ENCODE data around the gene PRKN.

- TF ChIP-seq GATA2 (IDR thresholded peaks at IDR 0.05; ENCODE audit: low read depth, low read length) (no peak), GATA3 (IDR thresholded peaks at IDR 0.05; ENCODE audit: low read depth, low read length) (no peak)
Observed at GRCh38 chr6:162711376-162711775, 16.2 kb downstream of the PRKN start.
